Sigmoid colon (tissue), 7 donors: Measurements from ENCODE around the gene ZC3H10. TPM values are rescaled to one million over a fixed set of nuclear protein-coding genes. Genes with fewer than 3 reads are reported as not detected.

Experiments used
- DNase-seq: peaks from one replicate; pipeline ENCODE4 v3.0.0-alpha.2; 2019
- H3K27ac ChIP-seq, 4 donors: fragments of 200-600 bp; sonication (generic); one replicate each; pipeline ENCODE4 v1.5.1; 2016 to 2019; ENCODE audit warnings: mild to moderate bottlenecking in 1 of 4
- H3K27me3 ChIP-seq, 3 donors: fragments of 200-600 bp; sonication (generic); one replicate each; pipeline ENCODE4 v1.5.1; 2019; ENCODE audit warnings: mild to moderate bottlenecking in 1 of 3
- H3K36me3 ChIP-seq, 4 donors: fragments of 200-600 bp; sonication (generic); one replicate each; pipeline ENCODE4 v1.5.1; 2016 to 2019
- H3K4me1 ChIP-seq, 4 donors: fragments of 200-600 bp; sonication (generic); one replicate each; pipeline ENCODE4 v1.5.1; 2017 to 2019
- H3K4me3 ChIP-seq, 4 donors: fragments of 200-600 bp; sonication (generic); one replicate each; pipeline ENCODE4 v1.5.1; 2017 to 2019; ENCODE audit warnings: mild to moderate bottlenecking in 2 of 4, moderate library complexity in 1 of 4
- H3K9me3 ChIP-seq, 4 donors: fragments of 200-600 bp in 3 of 4; sonication (generic) in 3 of 4; one replicate each; pipeline versions ENCODE4 v1.5.1 to v1.6.1; 2013 to 2019
- EP300 ChIP-seq, 4 donors: sonication (generic); formaldehyde crosslinking; IDR thresholded peaks; one replicate each; pipeline ENCODE4 v1.6.1; 2017; ENCODE audit warnings: antibody characterized with exemption in 4 of 4
- POLR2A ChIP-seq, 2 donors: fragments of 450-650 bp; IDR thresholded peaks; one replicate each; pipeline ENCODE4 v1.6.1; 2016; ENCODE audit warnings: antibody characterized with exemption in 2 of 2, mild to moderate bottlenecking in 2 of 2, moderate library complexity in 2 of 2
- POLR2AphosphoS5 ChIP-seq, 4 donors: sonication (generic); formaldehyde crosslinking; IDR thresholded peaks; one replicate each; pipeline ENCODE4 v1.6.1; 2017; ENCODE audit warnings: antibody characterized with exemption in 4 of 4
- WGBS, 2 donors: extraction: QIAGEN DNeasy Blood & Tissue Kit; methylation state at CpG; one replicate each; pipeline ENCODE4 v1.1.7; 2013; 5-methylcytosine and 5-hydroxymethylcytosine counted together
- intact Hi-C: fragments of 100-400 bp; cut with DNase I; formaldehyde crosslinking; loops from one replicate; pipeline ENCODE4 v1.15.1; 2023
- polyA plus RNA-seq, 3 donors: library from polyadenylated mRNA; stranded (reverse); fragments of 200-250 nt; gene quantifications; one replicate each; pipeline ENCODE4 v1.2.3, GENCODE V29; 2013
- total RNA-seq, 4 donors: library from RNA; depleted of rRNA; stranded (reverse); fragments of >200 nt; gene quantifications; one replicate each; pipeline ENCODE4 v1.1.0, GENCODE V29; 2016
- TF ChIP-seq, protein P1 (sequence below), 4 experiments: fragments of 450-650 bp in 3 of 4; fragments of 200-600 bp in 1 of 4; IDR thresholded peaks; one replicate each; pipeline ENCODE4 v1.5.1; 2016 to 2019; ENCODE audit warnings: antibody characterized with exemption in 4 of 4, mild to moderate bottlenecking in 3 of 4, moderate library complexity in 2 of 4
- donor health status: healthy with polysubstance abuse.
- donor health status: Bipolar disorder and iron deficiency.
- donor health status: healthy.

ZC3H10 gene
- total and polyA plus RNA-seq, 7 donors, result 1.2 to 6.9 (median 3.9) TPM

- H3K4me3 ChIP-seq, result no peak overlapping the region
- peak; percentile 75 for DNase-seq
Measured at GRCh38 chr12:56087220-56087619, 30.8 kb upstream of the ZC3H10 start.

DNA sequence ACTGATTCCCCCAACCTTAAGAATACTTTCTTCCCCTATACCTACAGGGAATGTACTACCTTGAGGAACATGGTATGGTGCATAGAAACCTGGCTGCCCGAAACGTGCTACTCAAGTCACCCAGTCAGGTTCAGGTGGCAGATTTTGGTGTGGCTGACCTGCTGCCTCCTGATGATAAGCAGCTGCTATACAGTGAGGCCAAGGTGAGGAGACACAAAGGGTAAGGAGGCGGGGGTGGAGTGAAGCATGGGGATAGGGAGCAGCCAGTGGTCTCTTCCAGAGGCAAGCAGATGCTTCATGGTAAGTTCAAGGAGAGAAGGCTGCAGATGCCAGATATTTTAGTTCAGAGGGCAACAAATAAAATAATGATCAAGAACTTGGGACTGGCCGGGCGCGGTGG is 20.3 kb upstream of the ZC3H10 start:
- Histone ChIP-seq H3K9me3 (no peaks in the 10 kb centered on the region), H3K27me3 (peaks cover 0 to 5% (median 0%) of the 10 kb centered on the region in 3 donors), H3K27ac (no peak overlapping the region), H3K36me3 (no peaks in the 10 kb centered on the region), H3K4me3 (no peak overlapping the region), H3K4me1 (no peaks in the 10 kb centered on the region)
- 91 to 93% methylated on average over 6 of the region's 6 CpGs for WGBS, 2 donors
- intact Hi-C loops, result no loop called here
- TF ChIP-seq POLR2A (IDR thresholded peaks at IDR 0.05), result no peak
- no peak for TF ChIP-seq POLR2AphosphoS5 (IDR thresholded peaks at IDR 0.05)
- TF ChIP-seq, protein P1, sequence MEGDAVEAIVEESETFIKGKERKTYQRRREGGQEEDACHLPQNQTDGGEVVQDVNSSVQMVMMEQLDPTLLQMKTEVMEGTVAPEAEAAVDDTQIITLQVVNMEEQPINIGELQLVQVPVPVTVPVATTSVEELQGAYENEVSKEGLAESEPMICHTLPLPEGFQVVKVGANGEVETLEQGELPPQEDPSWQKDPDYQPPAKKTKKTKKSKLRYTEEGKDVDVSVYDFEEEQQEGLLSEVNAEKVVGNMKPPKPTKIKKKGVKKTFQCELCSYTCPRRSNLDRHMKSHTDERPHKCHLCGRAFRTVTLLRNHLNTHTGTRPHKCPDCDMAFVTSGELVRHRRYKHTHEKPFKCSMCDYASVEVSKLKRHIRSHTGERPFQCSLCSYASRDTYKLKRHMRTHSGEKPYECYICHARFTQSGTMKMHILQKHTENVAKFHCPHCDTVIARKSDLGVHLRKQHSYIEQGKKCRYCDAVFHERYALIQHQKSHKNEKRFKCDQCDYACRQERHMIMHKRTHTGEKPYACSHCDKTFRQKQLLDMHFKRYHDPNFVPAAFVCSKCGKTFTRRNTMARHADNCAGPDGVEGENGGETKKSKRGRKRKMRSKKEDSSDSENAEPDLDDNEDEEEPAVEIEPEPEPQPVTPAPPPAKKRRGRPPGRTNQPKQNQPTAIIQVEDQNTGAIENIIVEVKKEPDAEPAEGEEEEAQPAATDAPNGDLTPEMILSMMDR (IDR thresholded peaks at IDR 0.05), result no peak
- no peak for TF ChIP-seq EP300 (IDR thresholded peaks at IDR 0.05)
- no peak for DNase-seq

More at GRCh38 chr12:56087220-56087619, 30.8 kb upstream of the ZC3H10 start:
- Histone ChIP-seq H3K4me1 (no peaks in the 10 kb centered on the region), H3K36me3 (no peaks in the 10 kb centered on the region), H3K9me3 (no peaks in the 10 kb centered on the region), H3K27me3 (no peaks in the 10 kb centered on the region), H3K27ac (peak overlapping the region in 2 of 4 donors; percentile 31 to 39)
- intact Hi-C loops, result no loop called here
- WGBS, 2 donors, result 31 to 71% methylated on average over 6 of the region's 6 CpGs
- TF ChIP-seq POLR2AphosphoS5 (IDR thresholded peaks at IDR 0.05), result no peak
- no peak for TF ChIP-seq POLR2A (IDR thresholded peaks at IDR 0.05)

DNA sequence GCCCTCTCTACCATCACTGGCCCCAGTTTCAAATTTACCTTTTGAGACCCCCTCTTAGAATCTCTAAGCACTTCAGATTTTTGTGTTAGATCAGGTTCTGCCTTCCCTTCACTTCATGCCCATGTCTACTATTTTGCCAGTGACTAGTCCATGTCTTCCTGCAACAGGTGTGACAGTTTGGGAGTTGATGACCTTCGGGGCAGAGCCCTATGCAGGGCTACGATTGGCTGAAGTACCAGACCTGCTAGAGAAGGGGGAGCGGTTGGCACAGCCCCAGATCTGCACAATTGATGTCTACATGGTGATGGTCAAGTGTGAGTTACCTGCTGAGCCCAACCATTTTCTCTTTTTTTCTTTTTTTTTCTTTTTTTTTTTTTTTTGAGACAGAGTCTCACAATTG is 19.5 kb upstream of the ZC3H10 start:
- Histone ChIP-seq H3K27me3 (peaks cover 0 to 5% (median 0%) of the 10 kb centered on the region in 3 donors), H3K9me3 (no peaks in the 10 kb centered on the region), H3K36me3 (no peaks in the 10 kb centered on the region), H3K4me1 (peaks cover 0 to 8% (median 3%) of the 10 kb centered on the region in 4 donors), H3K27ac (no peak overlapping the region), H3K4me3 (no peak overlapping the region)
- DNase-seq, result no peak
- 71 to 84% methylated on average over 3 of the region's 3 CpGs for WGBS, 2 donors
- intact Hi-C loops, result no loop called here
- TF ChIP-seq, protein P1 (IDR thresholded peaks at IDR 0.05), result no peak
- no peak for TF ChIP-seq POLR2AphosphoS5 (IDR thresholded peaks at IDR 0.05)
- no peak for TF ChIP-seq EP300 (IDR thresholded peaks at IDR 0.05)
- no peak for TF ChIP-seq POLR2A (IDR thresholded peaks at IDR 0.05)

GRCh38 chr12:56099787-56100186 is 18.3 kb upstream of the ZC3H10 start:
- H3K4me1 ChIP-seq, result peaks cover 0 to 10% (median 5%) of the 10 kb centered on the region in 4 donors
- peak; percentile 9 for DNase-seq
- no peaks in the 10 kb centered on the region for H3K9me3 ChIP-seq
- H3K27me3 ChIP-seq, result no peaks in the 10 kb centered on the region
- intact Hi-C loops, result loop anchor here (5.0 kb wide), 1 partner anchor 102 kb away; the partner anchor contains the start of gene SUOX
- H3K27ac ChIP-seq, result no peak overlapping the region
- TF ChIP-seq, protein P1 (IDR thresholded peaks at IDR 0.05), result no peak
- no peak for TF ChIP-seq POLR2AphosphoS5 (IDR thresholded peaks at IDR 0.05)
- H3K4me3 ChIP-seq, result no peak overlapping the region
- no peaks in the 10 kb centered on the region for H3K36me3 ChIP-seq
- WGBS, 2 donors, result 76 to 88% methylated on average over 4 of the region's 4 CpGs

GRCh38 chr12:56101045-56101444 is 17.0 kb upstream of the ZC3H10 start:
- Histone ChIP-seq H3K27me3 (no peaks in the 10 kb centered on the region), H3K36me3 (no peaks in the 10 kb centered on the region), H3K4me1 (peaks cover 0 to 23% (median 17%) of the 10 kb centered on the region in 4 donors), H3K4me3 (no peak overlapping the region), H3K9me3 (no peaks in the 10 kb centered on the region), H3K27ac (no peak overlapping the region)
- intact Hi-C loops, result loop anchor here (5.0 kb wide), 1 partner anchor 104 kb away; the partner anchor contains the start of gene SUOX
- no peak for TF ChIP-seq POLR2A (IDR thresholded peaks at IDR 0.05)
- 82 to 89% methylated on average over 14 of the region's 14 CpGs for WGBS, 2 donors
- DNase-seq, result no peak

DNA sequence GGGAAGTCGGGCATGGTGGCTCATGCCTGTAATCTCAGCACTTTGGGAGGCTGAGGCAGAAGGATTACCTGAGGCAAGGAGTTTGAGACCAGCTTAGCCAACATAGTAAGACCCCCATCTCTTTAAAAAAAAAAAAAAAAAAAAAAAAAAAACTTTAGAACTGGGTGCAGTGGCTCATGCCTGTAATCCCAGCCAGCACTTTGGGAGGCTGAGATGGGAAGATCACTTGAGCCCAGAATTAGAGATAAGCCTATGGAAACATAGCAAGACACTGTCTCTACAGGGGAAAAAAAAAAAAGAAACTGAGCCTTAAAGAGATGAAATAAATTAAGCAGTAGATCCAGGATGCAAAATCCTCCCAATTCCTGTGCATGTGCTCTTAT is 15.4 kb upstream of the ZC3H10 start:
- no peaks in the 10 kb centered on the region for H3K27me3 ChIP-seq
- intact Hi-C loops, result loop anchor here (5.0 kb wide), 1 partner anchor 105 kb away; the partner anchor contains the start of gene SUOX
- peaks cover 0 to 27% (median 21%) of the 10 kb centered on the region in 4 donors for H3K4me1 ChIP-seq
- 58 to 78% methylated on average over 1 of the region's 1 CpG for WGBS, 2 donors
- no peak overlapping the region for H3K4me3 ChIP-seq
- TF ChIP-seq, protein P1 (IDR thresholded peaks at IDR 0.05), result no peak
- TF ChIP-seq POLR2A (IDR thresholded peaks at IDR 0.05), result no peak
- H3K9me3 ChIP-seq, result no peaks in the 10 kb centered on the region
- peaks cover 3 to 12% (median 9%) of the 10 kb centered on the region in 4 donors for H3K36me3 ChIP-seq
- no peak for DNase-seq
- H3K27ac ChIP-seq, result peak overlapping the region in 2 of 4 donors; percentile 86 to 93
